Neuronal stem cell (in vitro differentiated cells): ENCODE data around the gene PCED1B.

Experiments
- DNase-seq: peaks from one replicate; pipeline ENCODE4 v3.0.0-alpha.2; 2013; ENCODE audit warnings: low spot score
- H2AFZ ChIP-seq: one replicate; pipeline ENCODE4 v1.6.1; 2013; ENCODE audit warnings: mild to moderate bottlenecking, low read length, inconsistent platforms
- H2AK5ac ChIP-seq: 2 replicates; pipeline ENCODE4 v1.6.1; 2013; ENCODE audit warnings: low read depth, mild to moderate bottlenecking, inconsistent platforms, low read length, moderate library complexity, mixed read lengths
- H2BK120ac ChIP-seq: 2 replicates; pipeline ENCODE4 v1.6.1; 2013; ENCODE audit warnings: low read depth, mild to moderate bottlenecking, inconsistent platforms, low read length, moderate library complexity, mixed read lengths
- H2BK12ac ChIP-seq: one replicate; pipeline ENCODE4 v1.6.1; 2013; ENCODE audit warnings: low read length, inconsistent platforms
- H2BK15ac ChIP-seq: 2 replicates; pipeline ENCODE4 v1.6.1; 2013; ENCODE audit warnings: mild to moderate bottlenecking, low read length, inconsistent platforms, mixed read lengths
- H2BK5ac ChIP-seq: one replicate; pipeline ENCODE4 v1.6.1; 2013; ENCODE audit warnings: inconsistent platforms, mild to moderate bottlenecking, low read length, moderate library complexity
- H3K14ac ChIP-seq: one replicate; pipeline ENCODE4 v1.6.1; 2013; ENCODE audit warnings: low read length, inconsistent platforms
- H3K18ac ChIP-seq: 2 replicates; pipeline ENCODE4 v1.6.1; 2013; ENCODE audit warnings: low read length, inconsistent platforms
- H3K23ac ChIP-seq: 2 replicates; pipeline ENCODE4 v1.6.1; 2013; ENCODE audit warnings: low read depth, mild to moderate bottlenecking, mixed read lengths, low read length, inconsistent platforms; ENCODE audit not compliant: poor library complexity
- H3K27ac ChIP-seq: replicated peaks from 3 replicates; pipeline ENCODE4 v1.5.1; 2013; ENCODE audit warnings: low read length, inconsistent platforms
- H3K27me3 ChIP-seq, 3 experiments: 2 replicates each; pipeline ENCODE4 v1.6.1; 2013; ENCODE audit warnings: low read length in 3 of 3, mild to moderate bottlenecking in 2 of 3, inconsistent platforms in 1 of 3, low read depth in 1 of 3, mixed read lengths in 1 of 3, moderate library complexity in 1 of 3; ENCODE audit not compliant: control insufficient read depth in 3 of 3, insufficient read depth in 3 of 3
- H3K36me3 ChIP-seq, 2 donors: replicated peaks in 1 of 2; 2 replicates each; pipeline ENCODE4 v1.6.1; 2013; ENCODE audit warnings: low read length in 2 of 2; ENCODE audit not compliant: control insufficient read depth in 2 of 2, insufficient read depth in 2 of 2
- H3K4ac ChIP-seq: 2 replicates; pipeline ENCODE4 v1.6.1; 2013; ENCODE audit warnings: inconsistent platforms, mild to moderate bottlenecking, low read length, moderate library complexity
- H3K4me1 ChIP-seq, 2 donors: 1 replicate in 1 of 2; 2 replicates in 1 of 2; pipeline ENCODE4 v1.6.1; 2013; ENCODE audit warnings: low read length in 2 of 2, low read depth in 1 of 2; ENCODE audit not compliant: control insufficient read depth in 2 of 2, insufficient read depth in 1 of 2
- H3K4me2 ChIP-seq: one replicate; pipeline ENCODE4 v1.6.1; 2013; ENCODE audit warnings: mild to moderate bottlenecking, low read length, inconsistent platforms; ENCODE audit not compliant: insufficient read depth, poor library complexity, severe bottlenecking
- H3K4me3 ChIP-seq, 2 donors: 2 replicates each; pipeline ENCODE4 v1.5.1; 2013; ENCODE audit warnings: low read length in 2 of 2, mild to moderate bottlenecking in 2 of 2, inconsistent platforms in 1 of 2, moderate library complexity in 1 of 2
- H3K79me1 ChIP-seq: one replicate; pipeline ENCODE4 v1.6.1; 2013; ENCODE audit warnings: low read depth, mild to moderate bottlenecking, inconsistent platforms, low read length, moderate library complexity
- H3K9ac ChIP-seq: one replicate; pipeline ENCODE4 v1.6.1; 2013; ENCODE audit warnings: mild to moderate bottlenecking, low read depth, low read length, inconsistent platforms; ENCODE audit not compliant: poor library complexity
- H3K9me3 ChIP-seq, 2 donors: replicated peaks in 1 of 2; 2 replicates each; pipeline versions ENCODE3 to v1.6.1; 2013; ENCODE audit warnings: low read length in 2 of 2, mild to moderate bottlenecking in 2 of 2, inconsistent platforms in 1 of 2, low read depth in 1 of 2, mixed read lengths in 1 of 2, moderate library complexity in 1 of 2; ENCODE audit not compliant: control insufficient read depth in 2 of 2, insufficient read depth in 1 of 2
- H4K8ac ChIP-seq: one replicate; pipeline ENCODE4 v1.6.1; 2013; ENCODE audit warnings: low read depth, mild to moderate bottlenecking, inconsistent platforms, low read length, moderate library complexity
- H4K91ac ChIP-seq: one replicate; pipeline ENCODE4 v1.6.1; 2013; ENCODE audit warnings: low read length, low read depth, mild to moderate bottlenecking, inconsistent platforms; ENCODE audit not compliant: poor library complexity
- WGBS, 2 donors: extraction: QIAGEN DNeasy Blood & Tissue Kit; methylation state at CpG; one replicate each; pipeline ENCODE4 v1.1.7; 2013; ENCODE audit warnings: missing lambda C conversion rate in 2 of 2, mixed read lengths in 1 of 2; ENCODE audit not compliant: insufficient read length in 2 of 2, insufficient replicate concordance in 1 of 2; ENCODE audit errors: extremely low coverage in 2 of 2; 5-methylcytosine and 5-hydroxymethylcytosine counted together

The PCED1B gene

GRCh38 chr12:47039079-47039478 is 40.3 kb upstream of the PCED1B start:
- WGBS, 2 donors, result no CpG with 5 or more reads among the region's 2 CpGs
- no peaks in the 10 kb centered on the region for H3K36me3 ChIP-seq
- no peak overlapping the region for H3K18ac ChIP-seq
- H2BK12ac ChIP-seq, result no peak overlapping the region
- H3K4me2 ChIP-seq, result no peak overlapping the region
- H3K4ac ChIP-seq, result no peak overlapping the region
- H3K23ac ChIP-seq, result no peak overlapping the region
- H2BK15ac ChIP-seq, result no peak overlapping the region
- H4K8ac ChIP-seq, result no peak overlapping the region
- H3K9me3 ChIP-seq, result no peaks in the 10 kb centered on the region
- no peaks in the 10 kb centered on the region for H3K27me3 ChIP-seq
- DNase-seq, result no peak
- H3K27ac ChIP-seq, result no peak overlapping the region
- H2BK120ac ChIP-seq, result no peak overlapping the region
- no peak overlapping the region for H2BK5ac ChIP-seq
- H3K4me3 ChIP-seq, result no peak overlapping the region
- H3K4me1 ChIP-seq, result peaks cover 0 to 2% of the 10 kb centered on the region in 2 donors
- no peaks in the 10 kb centered on the region for H3K79me1 ChIP-seq
- no peak overlapping the region for H2AFZ ChIP-seq
- no peak overlapping the region for H4K91ac ChIP-seq
- no peak overlapping the region for H2AK5ac ChIP-seq
- H3K14ac ChIP-seq, result no peak overlapping the region
- no peak overlapping the region for H3K9ac ChIP-seq

- Histone ChIP-seq H3K36me3 (no peaks in the 10 kb centered on the region), H3K4me2 (no peak overlapping the region), H3K18ac (no peak overlapping the region), H2BK5ac (no peak overlapping the region), H3K4ac (no peak overlapping the region), H3K9me3 (no peaks in the 10 kb centered on the region), H3K79me1 (no peaks in the 10 kb centered on the region), H3K4me1 (no peaks in the 10 kb centered on the region), H2AFZ (no peak overlapping the region), H3K9ac (no peak overlapping the region), H4K91ac (no peak overlapping the region), H2BK15ac (no peak overlapping the region), H3K14ac (no peak overlapping the region), H3K4me3 (no peak overlapping the region), H3K27me3 (no peaks in the 10 kb centered on the region), H2BK12ac (no peak overlapping the region), H2AK5ac (no peak overlapping the region), H4K8ac (no peak overlapping the region), H3K23ac (no peak overlapping the region), H2BK120ac (no peak overlapping the region), H3K27ac (no peak overlapping the region)
- no CpG with 5 or more reads among the region's 1 CpG for WGBS, 2 donors
- no peak for DNase-seq
Observed at GRCh38 chr12:47039756-47040155, 39.7 kb upstream of the PCED1B start.

- no peak overlapping the region for H3K4ac ChIP-seq
- no peak overlapping the region for H2AK5ac ChIP-seq
- H3K9ac ChIP-seq, result no peak overlapping the region
- H3K4me3 ChIP-seq, result no peak overlapping the region
- H2AFZ ChIP-seq, result no peak overlapping the region
- WGBS, 2 donors, result no CpG with 5 or more reads among the region's 4 CpGs
- H2BK5ac ChIP-seq, result no peak overlapping the region
- DNase-seq, result no peak
- H3K36me3 ChIP-seq, result no peaks in the 10 kb centered on the region
- H2BK12ac ChIP-seq, result no peak overlapping the region
- H3K18ac ChIP-seq, result no peak overlapping the region
- no peaks in the 10 kb centered on the region for H3K79me1 ChIP-seq
- H3K9me3 ChIP-seq, result no peaks in the 10 kb centered on the region
- no peak overlapping the region for H2BK120ac ChIP-seq
- H4K91ac ChIP-seq, result no peak overlapping the region
- no peak overlapping the region for H3K27ac ChIP-seq
- H4K8ac ChIP-seq, result no peak overlapping the region
- no peaks in the 10 kb centered on the region for H3K27me3 ChIP-seq
- H3K4me1 ChIP-seq, result no peaks in the 10 kb centered on the region
- no peak overlapping the region for H3K14ac ChIP-seq
- H2BK15ac ChIP-seq, result no peak overlapping the region
- H3K23ac ChIP-seq, result no peak overlapping the region
- H3K4me2 ChIP-seq, result no peak overlapping the region
Observed at GRCh38 chr12:47041327-47041726, 38.1 kb upstream of the PCED1B start.

- no peaks in the 10 kb centered on the region for H3K36me3 ChIP-seq
- no peaks in the 10 kb centered on the region for H3K79me1 ChIP-seq
- H3K9ac ChIP-seq, result no peak overlapping the region
- no peak overlapping the region for H3K23ac ChIP-seq
- H2BK15ac ChIP-seq, result no peak overlapping the region
- no peak overlapping the region for H2AFZ ChIP-seq
- no peaks in the 10 kb centered on the region for H3K9me3 ChIP-seq
- H3K4me1 ChIP-seq, result no peaks in the 10 kb centered on the region
- DNase-seq, result no peak
- H4K91ac ChIP-seq, result no peak overlapping the region
- H2BK5ac ChIP-seq, result no peak overlapping the region
- H3K27ac ChIP-seq, result no peak overlapping the region
- no peaks in the 10 kb centered on the region for H3K27me3 ChIP-seq
- no peak overlapping the region for H3K18ac ChIP-seq
- H4K8ac ChIP-seq, result no peak overlapping the region
- H3K4ac ChIP-seq, result no peak overlapping the region
- no peak overlapping the region for H2BK12ac ChIP-seq
- no peak overlapping the region for H3K4me2 ChIP-seq
- no peak overlapping the region for H3K14ac ChIP-seq
- H3K4me3 ChIP-seq, result no peak overlapping the region
- H2AK5ac ChIP-seq, result no peak overlapping the region
- no peak overlapping the region for H2BK120ac ChIP-seq
Observed at GRCh38 chr12:47048541-47048940, 30.9 kb upstream of the PCED1B start.
